ENCODE data around the gene BOLA1. TPM values are rescaled to one million over a fixed set of nuclear protein-coding genes. Genes with fewer than 3 reads are reported as not detected.
"Not testable (repeated sequence)": the region's sequence is repeated elsewhere in the genome, so short reads cannot be mapped to it uniquely, and the experiment has no call there.

BOLA1 gene
- total RNA-seq, 1 experiment from 2014 or later: 20.4 TPM

DNA sequence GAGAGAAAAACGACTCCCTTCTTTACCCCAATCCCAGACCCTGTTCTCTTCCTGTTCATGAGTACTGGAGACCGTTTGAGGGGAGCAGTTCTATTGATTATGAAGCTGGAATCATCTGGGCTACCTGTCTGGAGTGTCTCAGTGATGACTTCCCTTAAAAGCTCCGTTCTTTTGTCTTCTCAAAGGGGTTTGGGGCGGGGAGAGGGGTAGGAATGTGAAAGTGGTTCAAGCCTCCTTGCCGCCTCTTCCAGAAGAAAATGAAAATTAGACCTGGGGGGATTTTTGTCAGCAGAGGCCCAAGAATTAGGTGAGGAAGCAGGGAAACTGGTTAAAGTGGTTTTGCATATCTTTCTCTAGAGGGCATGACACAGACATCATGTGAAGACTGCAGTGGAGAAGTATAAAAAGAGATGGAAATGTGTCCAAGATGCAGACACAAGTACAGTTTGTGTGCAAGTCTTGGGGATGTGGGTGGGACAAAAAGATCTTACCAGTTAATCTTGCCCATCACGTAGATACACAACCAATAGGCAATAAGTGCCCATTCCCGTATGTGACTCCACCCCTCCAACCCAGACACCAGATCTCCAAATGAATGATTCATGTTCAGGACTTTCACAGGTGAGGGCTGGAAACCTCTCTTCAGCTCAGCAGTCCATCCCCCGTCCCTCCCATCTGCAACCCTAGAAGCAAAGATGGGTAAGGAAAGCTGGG lies 37.8 kb downstream of the BOLA1 start (continued):
- TF ChIP-seq, protein P1, sequence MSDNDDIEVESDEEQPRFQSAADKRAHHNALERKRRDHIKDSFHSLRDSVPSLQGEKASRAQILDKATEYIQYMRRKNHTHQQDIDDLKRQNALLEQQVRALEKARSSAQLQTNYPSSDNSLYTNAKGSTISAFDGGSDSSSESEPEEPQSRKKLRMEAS (IDR thresholded peaks at IDR 0.05): peak; percentile 21; the same call in 1 of the 2 replicates
- TF ChIP-seq FOSL1 (IDR thresholded peaks at IDR 0.05; ENCODE audit: low read depth) (peak; percentile 37; the same call in 1 of the 2 replicates), POLR2A (IDR thresholded peaks at IDR 0.05; ENCODE audit: borderline replicate concordance, extremely low read depth, insufficient read depth, insufficient read length) (peak; percentile 83), SP1 (IDR thresholded peaks at IDR 0.05; ENCODE audit: low read depth) (peak; percentile 77), TCF7L2 (IDR thresholded peaks at IDR 0.05; ENCODE audit: borderline replicate concordance, extremely low read depth, insufficient read depth, insufficient read length) (no peak)
- TF ChIP-seq, protein P2, sequence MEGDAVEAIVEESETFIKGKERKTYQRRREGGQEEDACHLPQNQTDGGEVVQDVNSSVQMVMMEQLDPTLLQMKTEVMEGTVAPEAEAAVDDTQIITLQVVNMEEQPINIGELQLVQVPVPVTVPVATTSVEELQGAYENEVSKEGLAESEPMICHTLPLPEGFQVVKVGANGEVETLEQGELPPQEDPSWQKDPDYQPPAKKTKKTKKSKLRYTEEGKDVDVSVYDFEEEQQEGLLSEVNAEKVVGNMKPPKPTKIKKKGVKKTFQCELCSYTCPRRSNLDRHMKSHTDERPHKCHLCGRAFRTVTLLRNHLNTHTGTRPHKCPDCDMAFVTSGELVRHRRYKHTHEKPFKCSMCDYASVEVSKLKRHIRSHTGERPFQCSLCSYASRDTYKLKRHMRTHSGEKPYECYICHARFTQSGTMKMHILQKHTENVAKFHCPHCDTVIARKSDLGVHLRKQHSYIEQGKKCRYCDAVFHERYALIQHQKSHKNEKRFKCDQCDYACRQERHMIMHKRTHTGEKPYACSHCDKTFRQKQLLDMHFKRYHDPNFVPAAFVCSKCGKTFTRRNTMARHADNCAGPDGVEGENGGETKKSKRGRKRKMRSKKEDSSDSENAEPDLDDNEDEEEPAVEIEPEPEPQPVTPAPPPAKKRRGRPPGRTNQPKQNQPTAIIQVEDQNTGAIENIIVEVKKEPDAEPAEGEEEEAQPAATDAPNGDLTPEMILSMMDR (IDR thresholded peaks at IDR 0.05 in 2 of 3, conservative IDR thresholded peaks at IDR 0.05 in 1 of 3; ENCODE audit: borderline replicate concordance in 1 of 3, insufficient read depth in 1 of 3, low read depth in 2 of 3, low read length in 2 of 3): no peak
- TF ChIP-seq, protein P3, sequence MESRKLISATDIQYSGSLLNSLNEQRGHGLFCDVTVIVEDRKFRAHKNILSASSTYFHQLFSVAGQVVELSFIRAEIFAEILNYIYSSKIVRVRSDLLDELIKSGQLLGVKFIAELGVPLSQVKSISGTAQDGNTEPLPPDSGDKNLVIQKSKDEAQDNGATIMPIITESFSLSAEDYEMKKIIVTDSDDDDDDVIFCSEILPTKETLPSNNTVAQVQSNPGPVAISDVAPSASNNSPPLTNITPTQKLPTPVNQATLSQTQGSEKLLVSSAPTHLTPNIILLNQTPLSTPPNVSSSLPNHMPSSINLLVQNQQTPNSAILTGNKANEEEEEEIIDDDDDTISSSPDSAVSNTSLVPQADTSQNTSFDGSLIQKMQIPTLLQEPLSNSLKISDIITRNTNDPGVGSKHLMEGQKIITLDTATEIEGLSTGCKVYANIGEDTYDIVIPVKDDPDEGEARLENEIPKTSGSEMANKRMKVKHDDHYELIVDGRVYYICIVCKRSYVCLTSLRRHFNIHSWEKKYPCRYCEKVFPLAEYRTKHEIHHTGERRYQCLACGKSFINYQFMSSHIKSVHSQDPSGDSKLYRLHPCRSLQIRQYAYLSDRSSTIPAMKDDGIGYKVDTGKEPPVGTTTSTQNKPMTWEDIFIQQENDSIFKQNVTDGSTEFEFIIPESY (IDR thresholded peaks at IDR 0.05; ENCODE audit: extremely low read depth, insufficient replicate concordance, low read length): no peak

DNA sequence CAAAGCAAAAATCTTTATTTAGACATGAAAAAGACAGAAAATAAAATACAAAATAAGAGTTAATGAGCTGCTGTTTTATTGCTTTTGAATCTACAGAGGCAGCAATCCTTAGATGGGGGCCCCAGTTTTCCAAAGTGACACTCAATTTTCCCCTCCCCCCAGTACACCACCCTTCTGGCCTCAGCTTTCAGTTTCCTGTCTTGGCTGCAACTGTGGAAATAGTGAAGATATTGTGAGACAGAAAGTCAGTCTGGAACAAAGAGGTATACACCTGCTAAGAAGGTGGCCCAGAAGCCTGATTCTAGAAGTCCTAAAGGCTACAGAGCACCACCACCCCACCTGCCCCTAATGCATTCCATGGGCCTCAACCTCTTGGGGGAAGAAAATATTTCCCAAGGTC lies 38.4 kb downstream of the BOLA1 start:
- ChIA-PET RAD21 (ENCODE audit: low non-redundant PET in 1 of 2, low total read pairs in 2 of 2, uncharacterized antibody in 2 of 2, unreplicated experiment in 2 of 2) (no interaction called here), CTCF (interaction anchor here (1.7 kb wide), 1 partner anchor 249 kb away, joined by 8 read pairs; no protein-coding TSS in a partner anchor), POLR2A (interaction anchor here (0.9 to 4.2 kb wide), 3 partner anchors 9 to 94 kb away, joined by 3 to 43 read pairs (median 23); a partner anchor contains a TSS)
- Histone ChIP-seq H3K9me3 (ENCODE audit: control insufficient read depth in 1 of 2, insufficient read depth in 1 of 2, low read depth in 1 of 2, low read length in 2 of 2) (no peaks in the 10 kb centered on the region), H3K4me1 (ENCODE audit: control insufficient read depth in 1 of 2, insufficient read depth in 2 of 2, low read length in 2 of 2) (peaks cover 39 to 66% of the 10 kb centered on the region in 2 experiments), H3K27me3 (ENCODE audit: insufficient read depth, low read length) (no peaks in the 10 kb centered on the region), H3K9me2 (ENCODE audit: insufficient read depth) (no peaks in the 10 kb centered on the region), H4K20me1 (ENCODE audit: insufficient read depth) (no peaks in the 10 kb centered on the region), H2AFZ (ENCODE audit: low read depth, low read length, poor library complexity, severe bottlenecking) (no peak overlapping the region), H3K4me2 (ENCODE audit: low read length) (peak overlapping the region; percentile 90), H3K79me2 (ENCODE audit: insufficient read depth, low read length) (no peaks in the 10 kb centered on the region), H3K36me3 (ENCODE audit: control insufficient read depth in 1 of 2, insufficient read depth in 2 of 2, low read length in 2 of 2) (no peaks in the 10 kb centered on the region), H3K4me3 (replicated peaks in 1 of 2; ENCODE audit: low read depth in 1 of 2, low read length in 2 of 2) (peak overlapping the region; percentile 45 to 64), H3K27ac (ENCODE audit: low read depth, low read length) (peak overlapping the region; percentile 89), H3K9ac (ENCODE audit: low read length) (peak overlapping the region; percentile 67)
- TSS peak; percentile 92 for BruUV-seq (replicated peaks)
- DNase-seq (ENCODE audit: low read depth, low spot score) (no peak), ATAC-seq (no peak)
- TF ChIP-seq TCF7L2 (IDR thresholded peaks at IDR 0.05; ENCODE audit: borderline replicate concordance, extremely low read depth, insufficient read depth, insufficient read length) (no peak), FOSL1 (IDR thresholded peaks at IDR 0.05; ENCODE audit: low read depth) (0 out of 2 replicates have a peak, but pooled peaks have one; percentile 21), EGR1 (IDR thresholded peaks at IDR 0.05; ENCODE audit: low read depth) (no peak), SIN3A (IDR thresholded peaks at IDR 0.05; ENCODE audit: low read depth) (no peak), EZH2phosphoT487 (IDR thresholded peaks at IDR 0.05; ENCODE audit: borderline replicate concordance) (no peak)
- TF ChIP-seq, protein P1 (IDR thresholded peaks at IDR 0.05): peak; percentile 20; the same call in 1 of the 2 replicates
- intact Hi-C loops (cut with micrococcal nuclease): loop anchor here (5.0 kb wide), 1 partner anchor 75 kb away; the partner anchor contains the start of gene OTUD7B

DNA sequence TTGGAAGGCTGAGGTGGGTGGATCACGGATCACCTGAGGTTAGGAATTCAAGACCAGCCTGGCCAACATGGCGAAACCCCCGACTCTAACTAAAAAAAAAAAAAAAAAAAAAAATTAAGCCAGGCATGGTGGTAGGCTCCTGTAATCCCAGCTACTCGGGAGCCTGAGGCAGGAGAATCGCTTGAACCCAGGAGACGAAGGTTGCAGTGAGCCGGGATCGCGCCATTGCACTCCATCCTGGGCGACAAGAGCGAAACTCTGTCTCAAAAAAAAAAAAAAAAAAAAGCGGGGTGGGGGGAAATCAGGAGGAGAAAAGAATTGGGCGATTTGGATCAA lies 39.3 kb downstream of the BOLA1 start:
- H3K27me3 ChIP-seq (ENCODE audit: insufficient read depth, low read length); H3K36me3 ChIP-seq (ENCODE audit: control insufficient read depth in 1 of 2, insufficient read depth in 2 of 2, low read length in 2 of 2); DNase-seq (ENCODE audit: low read depth, low spot score); RAD21 ChIA-PET (ENCODE audit: low non-redundant PET in 1 of 2, low total read pairs in 2 of 2, uncharacterized antibody in 2 of 2, unreplicated experiment in 2 of 2); H3K9me2 ChIP-seq (ENCODE audit: insufficient read depth); H4K20me1 ChIP-seq (ENCODE audit: insufficient read depth); ATAC-seq; H3K9me3 ChIP-seq (ENCODE audit: control insufficient read depth in 1 of 2, insufficient read depth in 1 of 2, low read depth in 1 of 2, low read length in 2 of 2); H2AFZ ChIP-seq (ENCODE audit: low read depth, low read length, poor library complexity, severe bottlenecking); H3K79me2 ChIP-seq (ENCODE audit: insufficient read depth, low read length): not testable (repeated sequence)
- BruUV-seq (replicated peaks): TSS peak; percentile 46
- H3K27ac ChIP-seq (ENCODE audit: low read depth, low read length): peak overlapping the region; percentile 89
- intact Hi-C loops (cut with micrococcal nuclease): loop anchor here (5.0 kb wide), 1 partner anchor 74 kb away; the partner anchor contains the start of gene OTUD7B
- ChIA-PET POLR2A (interaction anchor here (0.7 to 4.2 kb wide), 5 partner anchors 9 to 72 kb away, joined by 3 to 43 read pairs (median 4); partner anchors contain the start of gene OTUD7B), CTCF (interaction anchor here (0.9 to 1.2 kb wide), 2 partner anchors 112 to 227 kb away, joined by 4 read pairs; no protein-coding TSS in a partner anchor)
- peak overlapping the region; percentile 67 for H3K9ac ChIP-seq (ENCODE audit: low read length)
- H3K4me2 ChIP-seq (ENCODE audit: low read length): peak overlapping the region; percentile 90
- peaks cover 39 to 66% of the 10 kb centered on the region in 2 experiments for H3K4me1 ChIP-seq (ENCODE audit: control insufficient read depth in 1 of 2, insufficient read depth in 2 of 2, low read length in 2 of 2)
- H3K4me3 ChIP-seq (replicated peaks in 1 of 2; ENCODE audit: low read depth in 1 of 2, low read length in 2 of 2): peak overlapping the region; percentile 45 to 64

All from HCT116 (cell line).